OCI-LY7 (cell line): ENCODE data around the gene BICD1. TPM values are rescaled to one million over a fixed set of nuclear protein-coding genes. Genes with fewer than 3 reads are reported as not detected.

Experiments used
- BruUV-seq: library from RNA; stranded (reverse); fragments of 400-500 nt; replicated peaks from 2 replicates; lab custom pipeline; 2021; lab: Mats Ljungman, UMichigan
- CTCF ChIA-PET: fragments of 300-600 bp; sonication (Branson Sonifier 250); formaldehyde crosslinking; loops from one replicate; lab custom pipeline; 2022; ENCODE audit warnings: antibody characterized with exemption; ENCODE audit not compliant: unreplicated experiment; lab: Charles Lee
- POLR2A ChIA-PET: fragments of 300-600 bp; sonication (Branson Sonifier 250); formaldehyde crosslinking; loops from one replicate; lab custom pipeline; 2022; ENCODE audit warnings: antibody characterized with exemption; lab: Charles Lee
- DNase-seq: peaks from one replicate; pipeline ENCODE4 v3.0.0-alpha.2; 2015; ENCODE audit warnings: low spot score
- H2AFZ ChIP-seq: fragments of 200-600 bp; sonication (generic), shearing (Covaris generic); 2 replicates; pipeline ENCODE4 v1.6.1; 2014; ENCODE audit warnings: mild to moderate bottlenecking, antibody characterized with exemption, low read length, moderate library complexity
- H3K27ac ChIP-seq: fragments of 200-600 bp; sonication (generic); 2 replicates; pipeline ENCODE4 v1.5.1; 2014; ENCODE audit warnings: mixed run types, low read depth, mild to moderate bottlenecking, moderate library complexity, low read length, inconsistent platforms; ENCODE audit not compliant: poor library complexity, severe bottlenecking
- H3K36me3 ChIP-seq: fragments of 200-600 bp; sonication (generic); 2 replicates; pipeline ENCODE4 v1.6.1; 2014; ENCODE audit warnings: mild to moderate bottlenecking, antibody characterized with exemption, low read length, moderate library complexity, mixed read lengths; ENCODE audit not compliant: insufficient read depth
- H3K4me1 ChIP-seq: fragments of 200-600 bp; sonication (generic); 2 replicates; pipeline ENCODE4 v1.5.1; 2014; ENCODE audit warnings: mild to moderate bottlenecking, low read length; ENCODE audit not compliant: insufficient read depth, poor library complexity, severe bottlenecking
- H3K4me2 ChIP-seq: fragments of 200-600 bp; sonication (generic); 2 replicates; pipeline ENCODE4 v1.6.1; 2014; ENCODE audit warnings: mild to moderate bottlenecking, low read length
- H3K4me3 ChIP-seq: fragments of 200-600 bp; sonication (generic); 2 replicates; pipeline ENCODE4 v1.5.1; 2014; ENCODE audit warnings: mild to moderate bottlenecking, low read depth, low read length; ENCODE audit not compliant: poor library complexity, severe bottlenecking
- H3K79me2 ChIP-seq: fragments of 200-600 bp; sonication (generic); 2 replicates; pipeline ENCODE4 v1.6.1; 2016; ENCODE audit warnings: low read depth, mild to moderate bottlenecking, low read length, moderate library complexity, mixed read lengths; ENCODE audit not compliant: insufficient read depth
- H3K9me2 ChIP-seq: fragments of 200-600 bp; sonication (generic); 2 replicates; pipeline ENCODE4 v1.6.1; 2016; ENCODE audit warnings: mild to moderate bottlenecking, low read length, mixed read lengths; ENCODE audit not compliant: insufficient read depth
- H3K9me3 ChIP-seq: fragments of 200-600 bp; sonication (generic); 2 replicates; pipeline ENCODE4 v1.6.1; 2014; ENCODE audit warnings: mild to moderate bottlenecking, mixed run types, low read length, mixed read lengths
- H4K20me1 ChIP-seq: fragments of 200-600 bp; sonication (generic); 2 replicates; pipeline ENCODE4 v1.6.1; 2014; ENCODE audit warnings: mild to moderate bottlenecking, antibody characterized with exemption, low read length, moderate library complexity, mixed read lengths; ENCODE audit not compliant: insufficient read depth
- CTCF ChIP-seq: fragments of 200-600 bp; sonication (generic); conservative IDR thresholded peaks from 2 replicates; pipeline ENCODE4 v1.5.1; 2014; ENCODE audit warnings: mild to moderate bottlenecking, antibody characterized with exemption, low read length, moderate library complexity, mixed read lengths
- EZH2phosphoT487 ChIP-seq: fragments of 200-600 bp; sonication (generic); IDR thresholded peaks from 2 replicates; pipeline ENCODE4 v1.6.1; 2018; ENCODE audit warnings: low read depth, borderline replicate concordance, mild to moderate bottlenecking, mixed run types, antibody characterized with exemption, low read length, moderate library complexity, mixed read lengths
- intact Hi-C: fragments of 100-400 bp; cut with micrococcal nuclease; formaldehyde crosslinking; loops from one replicate; pipeline ENCODE4 v1.10.0; 2022; ENCODE audit not compliant: unreplicated experiment
- total RNA-seq, 2 experiments: library from RNA; depleted of rRNA in 1 of 2; stranded (reverse); fragments of >200 nt in 1 of 2; shearing (Covaris generic) in 1 of 2; gene quantifications; 2 replicates each; pipeline ENCODE4 v1.2.3, GENCODE V29; 2014 to 2022

BICD1 gene
- total RNA-seq, 2 experiments from 2014 or later, result 42.9 to 88.2 TPM

- no peak overlapping the region for H2AFZ ChIP-seq
- no peaks in the 10 kb centered on the region for H3K9me2 ChIP-seq
- peak overlapping the region; percentile 62 for H3K4me2 ChIP-seq
- H3K4me1 ChIP-seq, result peaks cover 56% of the 10 kb centered on the region
- intact Hi-C loops, result loop anchor here (2.0 kb wide), 1 partner anchor 23 kb away; no protein-coding TSS in a partner anchor
- peak overlapping the region; percentile 25 for H3K4me3 ChIP-seq
- no peaks in the 10 kb centered on the region for H3K9me3 ChIP-seq
- BruUV-seq, result no TSS peak
- peaks cover 91% of the 10 kb centered on the region for H3K79me2 ChIP-seq
- peak overlapping the region; percentile 20 for H3K27ac ChIP-seq
- POLR2A ChIA-PET, result interaction anchor here (0.7 to 3.5 kb wide), 9 partner anchors 10 to 142 kb away, joined by 3 to 15 read pairs (median 4); no protein-coding TSS in a partner anchor
- CTCF ChIA-PET, result interaction anchor here (1.2 kb wide), 1 partner anchor 21 kb away, joined by 3 read pairs; no protein-coding TSS in a partner anchor
- TF ChIP-seq CTCF (no peak), EZH2phosphoT487 (no peak)
- no peaks in the 10 kb centered on the region for H4K20me1 ChIP-seq
- peaks cover 42% of the 10 kb centered on the region for H3K36me3 ChIP-seq
- DNase-seq, result peak; percentile 35
Observed at GRCh38 chr12:32115404-32116104, 8.9 kb downstream of the BICD1 start.

GRCh38 chr12:32116897-32117296 is 10.2 kb downstream of the BICD1 start:
- no peak overlapping the region for H3K4me2 ChIP-seq
- no peak overlapping the region for H2AFZ ChIP-seq
- H3K36me3 ChIP-seq, result peaks cover 36% of the 10 kb centered on the region
- H3K27ac ChIP-seq, result no peak overlapping the region
- TF ChIP-seq CTCF (no peak), EZH2phosphoT487 (no peak)
- H4K20me1 ChIP-seq, result no peaks in the 10 kb centered on the region
- H3K9me3 ChIP-seq, result no peaks in the 10 kb centered on the region
- H3K79me2 ChIP-seq, result peaks cover 90% of the 10 kb centered on the region
- intact Hi-C loops, result no loop called here
- CTCF ChIA-PET, result no interaction called here
- DNase-seq, result no peak
- H3K4me1 ChIP-seq, result peaks cover 53% of the 10 kb centered on the region
- H3K4me3 ChIP-seq, result no peak overlapping the region
- POLR2A ChIA-PET, result interaction anchor here (0.6 to 3.5 kb wide), 3 partner anchors 9 to 95 kb away, joined by 3 to 15 read pairs (median 4); no protein-coding TSS in a partner anchor
- H3K9me2 ChIP-seq, result no peaks in the 10 kb centered on the region
- BruUV-seq, result no TSS peak

GRCh38 chr12:32117316-32117715 is 10.7 kb downstream of the BICD1 start:
- Histone ChIP-seq H3K79me2 (peaks cover 88% of the 10 kb centered on the region), H2AFZ (no peak overlapping the region), H4K20me1 (no peaks in the 10 kb centered on the region), H3K4me2 (no peak overlapping the region), H3K27ac (no peak overlapping the region), H3K4me1 (peaks cover 53% of the 10 kb centered on the region), H3K36me3 (peaks cover 32% of the 10 kb centered on the region), H3K9me3 (no peaks in the 10 kb centered on the region), H3K9me2 (no peaks in the 10 kb centered on the region), H3K4me3 (no peak overlapping the region)
- DNase-seq, result no peak
- POLR2A ChIA-PET, result interaction anchor here (0.6 to 3.5 kb wide), 3 partner anchors 8 to 95 kb away, joined by 3 to 15 read pairs (median 4); no protein-coding TSS in a partner anchor
- CTCF ChIA-PET, result no interaction called here
- TF ChIP-seq CTCF (no peak), EZH2phosphoT487 (no peak)
- BruUV-seq, result no TSS peak
- intact Hi-C loops, result no loop called here
